ENCODE measurements around the gene RBMS1.

- TF ChIP-seq MAZ (IDR thresholded peaks at IDR 0.05; ENCODE audit: borderline replicate concordance, low read depth, low read length) (no peak), SREBF2 (IDR thresholded peaks at IDR 0.05) (no peak), CTCF (IDR thresholded peaks at IDR 0.05) (no peak), REST (IDR thresholded peaks at IDR 0.05) (no peak), POLR2A (IDR thresholded peaks at IDR 0.05; ENCODE audit: low read length) (no peak)
These were observed 227.5 kb downstream of the RBMS1 start for GRCh38 chr2:160266037-160266551.
